Prostate gland (tissue), 2 donors: ENCODE results near the gene PERP.
"Not testable (repeated sequence)": the region's sequence is repeated elsewhere in the genome, so short reads cannot be mapped to it uniquely, and the experiment has no call there.

Source experiments
- CTCF ChIP-seq, 4 experiments: fragments of 200-600 bp in 2 of 4; fragments of 450-650 bp in 2 of 4; sonication (generic) in 2 of 4; IDR thresholded peaks; 1 replicate in 3 of 4; 2 replicates in 1 of 4; pipeline ENCODE4 v1.5.1; 2016 to 2019; ENCODE audit warnings: antibody characterized with exemption in 4 of 4, mild to moderate bottlenecking in 2 of 4, moderate library complexity in 2 of 4
- POLR2AphosphoS5 ChIP-seq: sonication (generic); formaldehyde crosslinking; IDR thresholded peaks from one replicate; pipeline ENCODE4 v1.6.1; 2017; ENCODE audit warnings: antibody characterized with exemption

- TF ChIP-seq POLR2AphosphoS5; CTCF (IDR thresholded peaks at IDR 0.05): not testable (repeated sequence)
These were observed 27.7 kb downstream of the PERP start for GRCh38 chr6:138079556-138079955.
